Sciatic nerve (tissue), 2 donors: ENCODE data around the gene SCP2. TPM values are rescaled to one million over a fixed set of nuclear protein-coding genes. Genes with fewer than 3 reads are reported as not detected.

Experiments used
- ATAC-seq: fragments of 200-7000 bp; cut with Tn5 transposase; one replicate; pipeline ENCODE4 v1.9.1; 2020; ENCODE audit warnings: mild to moderate bottlenecking, moderate library complexity
- DNase-seq: peaks from one replicate; pipeline ENCODE4 v3.0.0-alpha.2; 2020; ENCODE audit warnings: low spot score
- intact Hi-C: fragments of 100-400 bp; cut with DNase I; formaldehyde crosslinking; loops from one replicate; pipeline ENCODE4 v1.14.2; 2022
- total RNA-seq: library from RNA; stranded (reverse); fragmentation: NEBNext Ultra II Directional; extraction: Animal tissue kit (Norgen Biotek cat#: 25700); gene quantifications from one replicate; pipeline ENCODE4 v1.2.1, GENCODE V29; 2021
- donor health status: DM: no; HTN: no; CAD: no.
- donor health status: DM: no; HTN: no; CAD: no.

SCP2 gene
- total RNA-seq, 1 donor from 2014 or later, result 109 TPM

GRCh38 chr1:53061123-53061858 lies 134.2 kb downstream of the SCP2 start:
- ATAC-seq (peak; percentile 77), DNase-seq (peak; percentile 87)
- intact Hi-C loops, result no loop called here

GRCh38 chr1:53061859-53062707 lies 135.0 kb downstream of the SCP2 start, which contains the start of gene PODN:
TSS of gene PODN (plus strand) at chr1:53062213. CDS start at chr1:53069856, 7,643 bp downstream.
- ATAC-seq, result peak; percentile 65
- DNase-seq, result peak; percentile 88
- intact Hi-C loops, result no loop called here

- DNase-seq (no peak), ATAC-seq (peak; percentile 0)
- intact Hi-C loops, result no loop called here
Measured at GRCh38 chr1:53062708-53063591, 135.9 kb downstream of the SCP2 start.

GRCh38 chr1:53063744-53064515 lies 136.9 kb downstream of the SCP2 start:
- DNase-seq (no peak), ATAC-seq (no peak)
- intact Hi-C loops, result no loop called here

GRCh38 chr1:53065391-53065790 lies 138.3 kb downstream of the SCP2 start:
- no peak for ATAC-seq
- no peak for DNase-seq
- intact Hi-C loops, result no loop called here

- DNase-seq, result peak; percentile 55
Measured at GRCh38 chr1:53066488-53066887, 139.4 kb downstream of the SCP2 start.

GRCh38 chr1:53066891-53067738 lies 140.0 kb downstream of the SCP2 start:
- DNase-seq, result peak; percentile 54
- intact Hi-C loops, result no loop called here
- no peak for ATAC-seq

More at GRCh38 chr1:53066488-53066887, 139.4 kb downstream of the SCP2 start:
- intact Hi-C loops, result no loop called here
- no peak for ATAC-seq

- DNase-seq (no peak), ATAC-seq (no peak)
- intact Hi-C loops, result no loop called here
Measured at GRCh38 chr1:53067886-53068285, 140.8 kb downstream of the SCP2 start.

- DNase-seq (peak; percentile 51), ATAC-seq (no peak)
- intact Hi-C loops, result no loop called here
Measured at GRCh38 chr1:53068314-53069099, 141.4 kb downstream of the SCP2 start.

- ATAC-seq (no peak), DNase-seq (peak; percentile 49)
- intact Hi-C loops, result no loop called here
Measured at GRCh38 chr1:53069265-53069662, 142.2 kb downstream of the SCP2 start.

GRCh38 chr1:53069663-53070327 lies 142.7 kb downstream of the SCP2 start:
- ATAC-seq (no peak), DNase-seq (peak; percentile 55)
- intact Hi-C loops, result loop anchor here (10.0 kb wide), 1 partner anchor 115 kb away; no protein-coding TSS in a partner anchor

- intact Hi-C loops, result loop anchor here (10.0 kb wide), 1 partner anchor 114 kb away; no protein-coding TSS in a partner anchor
- peak; percentile 56 for DNase-seq
- no peak for ATAC-seq
Measured at GRCh38 chr1:53070621-53071020, 143.5 kb downstream of the SCP2 start.

- peak; percentile 57 for DNase-seq
- ATAC-seq, result no peak
Measured at GRCh38 chr1:53071167-53071865, 144.2 kb downstream of the SCP2 start.

GRCh38 chr1:53071915-53072314 lies 144.8 kb downstream of the SCP2 start:
- intact Hi-C loops, result loop anchor here (10.0 kb wide), 1 partner anchor 113 kb away; no protein-coding TSS in a partner anchor
- no peak for ATAC-seq
- DNase-seq, result no peak

More at GRCh38 chr1:53071167-53071865, 144.2 kb downstream of the SCP2 start:
- intact Hi-C loops, result loop anchor here (10.0 kb wide), 1 partner anchor 113 kb away; no protein-coding TSS in a partner anchor

GRCh38 chr1:53073287-53073686 lies 146.2 kb downstream of the SCP2 start:
- intact Hi-C loops, result loop anchor here (10.0 kb wide), 1 partner anchor 112 kb away; no protein-coding TSS in a partner anchor
- DNase-seq (peak; percentile 54), ATAC-seq (no peak)
